ENCODE data around the gene SHMT2.

SHMT2 gene

DNA sequence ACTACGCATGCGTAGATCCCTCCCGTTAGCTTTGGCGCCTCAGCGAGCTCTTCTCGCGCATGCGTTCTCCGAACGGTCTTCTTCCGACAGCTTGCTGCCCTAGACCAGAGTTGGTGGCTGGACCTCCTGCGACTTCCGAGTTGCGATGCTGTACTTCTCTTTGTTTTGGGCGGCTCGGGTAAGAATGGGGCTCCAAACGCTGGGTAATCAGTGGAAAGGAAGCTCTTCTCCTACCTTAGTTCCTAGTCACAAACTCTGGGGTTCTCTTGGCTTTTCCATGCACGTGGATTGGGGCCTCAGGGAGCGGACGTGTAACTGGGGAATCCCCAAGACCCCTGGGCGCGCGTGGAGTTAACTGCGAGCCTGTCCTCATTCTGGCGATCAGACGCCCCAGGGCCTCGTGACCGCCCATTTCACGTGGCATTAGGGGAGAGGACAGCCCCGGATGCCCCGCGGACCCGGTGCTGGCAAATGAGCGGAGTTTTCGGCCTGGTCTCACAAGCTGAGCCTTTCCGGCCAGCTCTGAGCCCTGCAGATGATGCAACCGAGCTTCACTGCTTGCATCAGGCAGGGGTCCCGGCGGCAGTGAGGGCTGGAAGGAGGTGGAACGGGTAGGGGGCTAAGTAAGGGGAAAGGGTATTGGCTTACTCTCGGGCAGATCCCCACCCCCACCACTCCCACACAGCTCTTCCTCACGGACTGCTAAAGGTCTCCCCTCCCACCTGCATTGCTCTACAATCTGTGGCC is at the start of gene SHMT2:
Gene SHMT2 (plus strand): TSS at position 78 of the 747 bp plus-strand sequence. CDS start 68 bp downstream, at position 146.
- H3K4me3 ChIP-seq (ENCODE audit: low read depth, low read length): peak within 1 kb of the TSS; percentile 94

DNA sequence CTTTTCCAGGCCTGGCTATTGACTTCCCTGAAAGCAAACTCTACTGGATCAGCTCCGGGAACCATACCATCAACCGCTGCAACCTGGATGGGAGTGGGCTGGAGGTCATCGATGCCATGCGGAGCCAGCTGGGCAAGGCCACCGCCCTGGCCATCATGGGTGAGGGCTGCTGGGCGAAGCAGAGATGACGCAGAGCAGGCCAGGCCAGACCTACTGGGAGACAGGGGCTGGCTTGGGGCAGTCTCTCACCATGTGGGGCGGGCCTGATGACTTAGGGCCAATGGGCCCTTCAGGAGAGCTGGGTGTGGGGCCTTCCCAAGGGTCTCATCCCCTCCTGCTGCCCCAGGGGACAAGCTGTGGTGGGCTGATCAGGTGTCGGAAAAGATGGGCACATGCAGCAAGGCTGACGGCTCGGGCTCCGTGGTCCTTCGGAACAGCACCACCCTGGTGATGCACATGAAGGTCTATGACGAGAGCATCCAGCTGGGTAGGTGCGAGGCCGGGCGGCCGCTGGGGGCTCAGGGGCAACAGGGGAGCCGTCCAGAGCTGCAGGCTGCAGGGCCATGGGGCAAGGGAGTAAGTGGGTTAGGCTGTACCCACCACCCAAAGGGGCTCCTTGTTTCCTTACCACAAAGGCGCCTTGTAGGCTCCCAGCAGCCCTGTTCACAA is 49.1 kb upstream of the SHMT2 start:
- no peak overlapping the region for H3K4me3 ChIP-seq (ENCODE audit: low read depth, low read length)
- TF ChIP-seq, protein P1, sequence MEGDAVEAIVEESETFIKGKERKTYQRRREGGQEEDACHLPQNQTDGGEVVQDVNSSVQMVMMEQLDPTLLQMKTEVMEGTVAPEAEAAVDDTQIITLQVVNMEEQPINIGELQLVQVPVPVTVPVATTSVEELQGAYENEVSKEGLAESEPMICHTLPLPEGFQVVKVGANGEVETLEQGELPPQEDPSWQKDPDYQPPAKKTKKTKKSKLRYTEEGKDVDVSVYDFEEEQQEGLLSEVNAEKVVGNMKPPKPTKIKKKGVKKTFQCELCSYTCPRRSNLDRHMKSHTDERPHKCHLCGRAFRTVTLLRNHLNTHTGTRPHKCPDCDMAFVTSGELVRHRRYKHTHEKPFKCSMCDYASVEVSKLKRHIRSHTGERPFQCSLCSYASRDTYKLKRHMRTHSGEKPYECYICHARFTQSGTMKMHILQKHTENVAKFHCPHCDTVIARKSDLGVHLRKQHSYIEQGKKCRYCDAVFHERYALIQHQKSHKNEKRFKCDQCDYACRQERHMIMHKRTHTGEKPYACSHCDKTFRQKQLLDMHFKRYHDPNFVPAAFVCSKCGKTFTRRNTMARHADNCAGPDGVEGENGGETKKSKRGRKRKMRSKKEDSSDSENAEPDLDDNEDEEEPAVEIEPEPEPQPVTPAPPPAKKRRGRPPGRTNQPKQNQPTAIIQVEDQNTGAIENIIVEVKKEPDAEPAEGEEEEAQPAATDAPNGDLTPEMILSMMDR (IDR thresholded peaks at IDR 0.05; ENCODE audit: low read depth, low read length): no peak

More for the DNA sequence above, at the start of gene SHMT2:
- TF ChIP-seq, protein P1 (IDR thresholded peaks at IDR 0.05; ENCODE audit: low read depth, low read length): no peak

DNA sequence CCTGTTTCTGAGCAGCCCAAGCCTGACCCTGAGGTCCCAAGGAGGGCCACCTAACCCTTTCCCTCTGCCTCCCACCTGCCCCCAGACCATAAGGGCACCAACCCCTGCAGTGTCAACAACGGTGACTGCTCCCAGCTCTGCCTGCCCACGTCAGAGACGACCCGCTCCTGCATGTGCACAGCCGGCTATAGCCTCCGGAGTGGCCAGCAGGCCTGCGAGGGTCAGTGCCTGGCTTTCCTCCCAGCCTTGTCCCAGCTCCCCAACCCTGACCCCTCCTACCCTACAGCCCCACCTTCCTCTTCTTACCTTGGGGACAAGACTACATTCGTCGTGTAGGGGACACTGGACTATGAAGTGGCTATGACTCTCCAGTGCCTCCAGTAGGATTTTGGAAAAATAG is 48.4 kb upstream of the SHMT2 start:
- TF ChIP-seq, protein P1 (IDR thresholded peaks at IDR 0.05; ENCODE audit: low read depth, low read length): no peak
- H3K4me3 ChIP-seq (ENCODE audit: low read depth, low read length): no peak overlapping the region

DNA sequence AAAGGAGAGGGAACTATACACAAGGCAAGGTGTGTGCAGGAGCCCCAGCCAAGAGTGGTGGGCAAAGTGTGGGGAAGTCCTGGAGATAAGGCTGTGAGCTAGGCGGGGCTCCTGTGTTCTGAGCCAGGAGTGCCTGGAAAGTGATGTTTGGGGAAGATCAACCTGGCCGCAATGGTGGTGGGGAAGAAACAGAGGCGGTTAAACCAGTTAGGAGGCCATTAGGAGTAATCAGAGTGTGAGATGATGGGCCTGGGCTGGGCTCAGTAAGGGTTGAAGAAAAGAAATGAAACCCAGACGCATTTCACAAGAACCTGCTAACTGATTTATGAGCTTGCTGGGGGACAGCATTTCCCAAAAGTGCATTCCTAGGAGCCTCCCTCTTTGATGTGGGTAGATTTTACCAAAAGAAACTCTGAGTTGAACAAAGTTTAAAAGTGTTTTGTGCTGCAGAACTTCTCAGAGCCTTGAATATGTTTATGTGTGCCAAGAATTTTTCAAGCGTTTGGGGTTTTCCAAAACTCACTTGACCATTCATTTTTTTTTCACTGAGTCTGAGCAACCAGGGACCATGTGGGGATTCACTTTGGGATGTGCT is 47.9 kb upstream of the SHMT2 start:
- no peak overlapping the region for H3K4me3 ChIP-seq (ENCODE audit: low read depth, low read length)
- TF ChIP-seq, protein P1 (IDR thresholded peaks at IDR 0.05; ENCODE audit: low read depth, low read length): no peak

DNA sequence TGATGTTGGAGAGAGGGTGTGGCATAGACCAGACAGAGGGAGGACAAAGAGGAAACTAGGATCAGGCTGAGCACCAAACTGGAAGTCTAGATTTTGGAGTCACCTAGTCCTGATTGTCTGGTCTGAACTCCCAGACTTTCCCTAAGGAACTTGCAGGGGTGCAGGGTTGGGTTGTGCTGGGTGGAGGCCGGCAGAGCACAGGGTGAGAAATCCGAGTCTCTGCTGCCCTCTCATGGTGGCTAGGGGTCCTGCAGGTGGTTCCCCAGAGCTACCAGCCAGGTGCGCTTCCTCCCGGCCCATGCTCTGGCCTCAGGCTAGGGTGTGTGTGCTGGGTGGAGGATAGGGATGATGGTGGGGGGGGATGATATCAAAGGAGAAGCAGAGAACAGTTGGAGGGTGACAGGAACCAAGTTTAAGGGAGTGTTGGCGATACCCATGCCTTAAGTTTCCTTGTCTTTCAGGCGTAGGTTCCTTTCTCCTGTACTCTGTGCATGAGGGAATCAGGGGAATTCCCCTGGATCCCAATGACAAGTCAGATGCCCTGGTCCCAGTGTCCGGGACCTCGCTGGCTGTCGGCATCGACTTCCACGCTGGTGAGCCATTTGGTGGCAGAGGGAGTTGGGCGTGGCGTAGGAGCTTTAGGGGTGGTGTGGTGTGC is 46.5 kb upstream of the SHMT2 start:
- TF ChIP-seq, protein P1 (IDR thresholded peaks at IDR 0.05; ENCODE audit: low read depth, low read length): peak; percentile 82
- no peak overlapping the region for H3K4me3 ChIP-seq (ENCODE audit: low read depth, low read length)

DNA sequence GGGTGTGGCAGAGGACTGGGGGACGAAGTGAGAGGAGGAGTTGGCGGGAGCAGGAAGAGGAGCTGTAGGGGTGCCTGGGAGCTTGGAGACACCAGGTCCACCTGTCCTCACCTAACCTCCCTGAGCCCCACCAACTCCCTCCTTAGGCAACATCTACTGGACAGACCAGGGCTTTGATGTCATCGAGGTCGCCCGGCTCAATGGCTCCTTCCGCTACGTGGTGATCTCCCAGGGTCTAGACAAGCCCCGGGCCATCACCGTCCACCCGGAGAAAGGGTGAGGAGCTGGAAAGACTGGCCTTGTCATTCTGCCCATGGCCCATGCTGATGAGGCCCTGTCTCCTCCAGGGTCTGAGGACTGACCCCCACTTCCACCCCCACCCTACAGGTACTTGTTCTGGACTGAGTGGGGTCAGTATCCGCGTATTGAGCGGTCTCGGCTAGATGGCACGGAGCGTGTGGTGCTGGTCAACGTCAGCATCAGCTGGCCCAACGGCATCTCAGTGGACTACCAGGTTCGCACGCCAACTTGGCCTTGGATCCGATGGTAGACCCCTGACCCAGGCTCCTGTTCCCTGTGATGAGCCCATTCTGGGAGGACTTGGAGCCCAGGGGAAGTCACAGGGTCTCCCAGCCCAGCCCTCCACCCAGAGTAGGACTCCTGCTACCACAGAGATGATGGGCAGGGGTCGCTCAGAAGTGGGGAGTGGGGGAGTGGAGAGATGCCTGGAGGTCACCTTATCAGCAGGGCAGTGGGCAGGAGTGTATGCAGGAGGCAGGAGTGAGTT is 45.4 kb upstream of the SHMT2 start:
- no peak overlapping the region for H3K4me3 ChIP-seq (ENCODE audit: low read depth, low read length)
- TF ChIP-seq, protein P1 (IDR thresholded peaks at IDR 0.05; ENCODE audit: low read depth, low read length): no peak
